K562 (cell line): ENCODE data around the gene SCARB2. TPM values are rescaled to one million over a fixed set of nuclear protein-coding genes. Genes with fewer than 3 reads are reported as not detected.

Experiments
- AFF4 ChIP-seq: sonication (generic); formaldehyde crosslinking; IDR thresholded peaks from 2 replicates; pipeline ENCODE4 v1.8.0; 2023; ENCODE audit warnings: mild to moderate bottlenecking, missing genetic modification reagents
- BDP1 ChIP-seq: IDR thresholded peaks from 3 replicates; pipeline ENCODE4 v1.6.1; 2011; ENCODE audit not compliant: insufficient read length, insufficient read depth
- CCAR2 ChIP-seq: fragments of 200-400 bp; formaldehyde crosslinking; IDR thresholded peaks from 2 replicates; pipeline ENCODE4 v1.6.1; 2017; ENCODE audit warnings: mild to moderate bottlenecking, low read depth, low read length
- CREB5 ChIP-seq: fragments of 250-450 bp; sonication (Bioruptor Pico); IDR thresholded peaks from 2 replicates; pipeline ENCODE4 v1.5.0; 2020; ENCODE audit warnings: mild to moderate bottlenecking
- ESRRB ChIP-seq: fragments of 250-450 bp; sonication (Bioruptor Pico); IDR thresholded peaks from 2 replicates; pipeline ENCODE4 v1.5.0; 2020; ENCODE audit warnings: mild to moderate bottlenecking, moderate library complexity, borderline replicate concordance
- GATAD2A ChIP-seq: fragments of 450-650 bp; IDR thresholded peaks from 2 replicates; pipeline ENCODE4 v1.6.1; 2017
- KLF10 ChIP-seq: fragments of 250-450 bp; sonication (Bioruptor Pico); IDR thresholded peaks from 2 replicates; pipeline ENCODE4 v1.6.1; 2021; ENCODE audit warnings: matching md5 sums
- MCM2 ChIP-seq: fragments of 450-650 bp; IDR thresholded peaks from 2 replicates; pipeline ENCODE4 v1.6.1; 2017; ENCODE audit warnings: low read depth, mild to moderate bottlenecking
- MLLT1 ChIP-seq, 2 experiments: fragments of 450-650 bp; IDR thresholded peaks; 2 replicates each; pipeline ENCODE4 v1.6.1; 2016
- OTX1 ChIP-seq: fragments of 450-650 bp; formaldehyde crosslinking; IDR thresholded peaks from 2 replicates; pipeline ENCODE4 v1.4.0; 2022; ENCODE audit warnings: mild to moderate bottlenecking
- PBX2 ChIP-seq, 2 experiments: IDR thresholded peaks in 1 of 2; conservative IDR thresholded peaks in 1 of 2; 2 replicates each; pipeline ENCODE4 v1.6.1; 2016; ENCODE audit warnings: low read depth in 2 of 2, mild to moderate bottlenecking in 1 of 2, missing compliant biosample characterization in 1 of 2, missing genetic modification characterization in 1 of 2, moderate library complexity in 1 of 2
- RNF2 ChIP-seq: sonication (generic); IDR thresholded peaks from 2 replicates; pipeline ENCODE4 v1.6.1; 2016
- ZBTB34 ChIP-seq: fragments of 250-450 bp; sonication (Bioruptor Pico); IDR thresholded peaks from 2 replicates; pipeline ENCODE4 v1.8.0; 2021; ENCODE audit warnings: mild to moderate bottlenecking, moderate library complexity
- ZNF174 ChIP-seq: fragments of 250-450 bp; sonication (Bioruptor Pico); IDR thresholded peaks from 2 replicates; pipeline ENCODE4 v1.4.0; 2020; ENCODE audit warnings: mild to moderate bottlenecking
- ZNF280A ChIP-seq: fragments of 450-650 bp; IDR thresholded peaks from 2 replicates; pipeline ENCODE4 v1.6.1; 2018; ENCODE audit warnings: mild to moderate bottlenecking, low read depth; ENCODE audit not compliant: partially characterized antibody
- polyA plus RNA-seq, 8 experiments: library from polyadenylated mRNA; depleted of rRNA in 4 of 8; stranded (reverse) in 5 of 8; unstranded in 3 of 8; fragments of >200 nt; fragmentation: Nextera tagmentation in 2 of 8; fragmentation: Illumina TruSeq in 1 of 8; extraction: Ambion mirVana in 2 of 8; extraction: Trizol in 1 of 8; gene quantifications; 2 replicates each; pipeline versions ENCODE4 v1.2.1 to v1.2.3, GENCODE V29; 2011 to 2014; ENCODE audit warnings: inconsistent platforms in 1 of 8, missing spikeins in 1 of 8
- total RNA-seq, 7 experiments: library from RNA; depleted of rRNA in 6 of 7; stranded (reverse); fragments of >200 nt in 6 of 7; fragmentation: Illumina TruSeq in 2 of 7; extraction: Trizol in 2 of 7; gene quantifications; 2 replicates each; pipeline versions ENCODE4 v1.2.1 to v1.2.3, GENCODE V29; 2011 to 2021; ENCODE audit warnings: low replicate concordance in 1 of 7

Gene SCARB2
- total and polyA plus RNA-seq, 9 of the 15 experiments (the other 6 are each of a cell fraction or from before 2014, with no cell fraction given), result 6.1 to 25.8 (median 17.8) TPM

GRCh38 chr4:76147454-76148141, 66.0 kb downstream of the SCARB2 start (continued):
- TF ChIP-seq ZBTB34 (CRISPR knock-in tag), result no peak
- TF ChIP-seq ESRRB (CRISPR knock-in tag), result no peak
- TF ChIP-seq PBX2 (CRISPR knock-in tag; IDR thresholded peaks at IDR 0.05; ENCODE audit: low read depth), result no peak
- TF ChIP-seq PBX2 (tag; conservative IDR thresholded peaks at IDR 0.05; ENCODE audit: low read depth), result no peak
- TF ChIP-seq ZNF174 (CRISPR knock-in tag), result no peak
- no peak for TF ChIP-seq AFF4 (CRISPR knock-in tag)
- TF ChIP-seq MLLT1 (IDR thresholded peaks at IDR 0.05), result peak; percentile 53 to 64; a peak in 3 of 4 replicates
- TF ChIP-seq KLF10, result no peak
- no peak for TF ChIP-seq BDP1
- TF ChIP-seq ZNF280A, result no peak
- TF ChIP-seq MCM2, result no peak
- TF ChIP-seq GATAD2A, result peak; percentile 29; the same call in 1 of the 2 replicates
- TF ChIP-seq RNF2, result peak; percentile 46; the same call in 1 of the 2 replicates
- TF ChIP-seq CCAR2, result no peak
- no peak for TF ChIP-seq OTX1 (CRISPR knock-in tag)
- no peak for TF ChIP-seq CREB5 (CRISPR knock-in tag)
